GM21447 (cell line): ENCODE measurements around the gene CAMTA1.

Source experiments
- ATAC-seq: cut with Tn5 transposase; IDR thresholded peaks from one replicate; pipeline ENCODE4 v1.9.1; 2021; ENCODE audit not compliant: unreplicated experiment

Gene CAMTA1

GRCh38 chr1:7068552-7068951 lies 283.3 kb downstream of the CAMTA1 start:
- ATAC-seq: no peak

GRCh38 chr1:7069931-7070330 lies 284.7 kb downstream of the CAMTA1 start:
- ATAC-seq: no peak

GRCh38 chr1:7070389-7071029 lies 285.3 kb downstream of the CAMTA1 start:
- ATAC-seq: no peak

- ATAC-seq: no peak
Measured at GRCh38 chr1:7076117-7076516, 290.9 kb downstream of the CAMTA1 start.

- no peak for ATAC-seq
Measured at GRCh38 chr1:7076572-7076971, 291.3 kb downstream of the CAMTA1 start.

GRCh38 chr1:7077136-7077535 lies 291.9 kb downstream of the CAMTA1 start:
- ATAC-seq: no peak

- ATAC-seq: no peak
Measured at GRCh38 chr1:7077970-7078369, 292.7 kb downstream of the CAMTA1 start.

GRCh38 chr1:7079637-7080036 lies 294.4 kb downstream of the CAMTA1 start:
- ATAC-seq: no peak

GRCh38 chr1:7084232-7084894 lies 299.1 kb downstream of the CAMTA1 start:
- ATAC-seq: no peak

GRCh38 chr1:7085521-7085920 lies 300.3 kb downstream of the CAMTA1 start:
- no peak for ATAC-seq

GRCh38 chr1:7086106-7086505 lies 300.9 kb downstream of the CAMTA1 start:
- ATAC-seq: no peak

GRCh38 chr1:7087888-7088287 lies 302.6 kb downstream of the CAMTA1 start:
- no peak for ATAC-seq

GRCh38 chr1:7089497-7089896 lies 304.2 kb downstream of the CAMTA1 start:
- no peak for ATAC-seq

- no peak for ATAC-seq
Measured at GRCh38 chr1:7093297-7093696, 308.0 kb downstream of the CAMTA1 start.

- no peak for ATAC-seq
Measured at GRCh38 chr1:7094086-7094485, 308.8 kb downstream of the CAMTA1 start.

GRCh38 chr1:7094509-7094908 lies 309.3 kb downstream of the CAMTA1 start:
- no peak for ATAC-seq

- no peak for ATAC-seq
Measured at GRCh38 chr1:7095343-7095964, 310.2 kb downstream of the CAMTA1 start.

- ATAC-seq: no peak
Measured at GRCh38 chr1:7097938-7098592, 312.8 kb downstream of the CAMTA1 start.

- no peak for ATAC-seq
Measured at GRCh38 chr1:7098641-7099040, 313.4 kb downstream of the CAMTA1 start.

- no peak for ATAC-seq
Measured at GRCh38 chr1:7100479-7100878, 315.2 kb downstream of the CAMTA1 start.

GRCh38 chr1:7101187-7101586 lies 315.9 kb downstream of the CAMTA1 start:
- no peak for ATAC-seq

- ATAC-seq: no peak
Measured at GRCh38 chr1:7103361-7103782, 318.1 kb downstream of the CAMTA1 start.
